22Rv1 (cell line): ENCODE results near the gene RFTN1.

Experiments used
- H3K27ac ChIP-seq: fragments of 450-650 bp; 2 replicates; pipeline ENCODE4 v1.5.1; 2017
- CTCF ChIP-seq: fragments of 450-650 bp; IDR thresholded peaks from 2 replicates; pipeline ENCODE4 v1.5.1; 2017; ENCODE audit warnings: mild to moderate bottlenecking
- ZFX ChIP-seq: fragments of 450-650 bp; IDR thresholded peaks from 2 replicates; pipeline ENCODE4 v1.6.1; 2017; ENCODE audit warnings: antibody characterized with exemption, borderline replicate concordance

The RFTN1 gene

GRCh38 chr3:16289144-16289889 lies 224.2 kb downstream of the RFTN1 start:
- H3K27ac ChIP-seq: no peak overlapping the region

DNA sequence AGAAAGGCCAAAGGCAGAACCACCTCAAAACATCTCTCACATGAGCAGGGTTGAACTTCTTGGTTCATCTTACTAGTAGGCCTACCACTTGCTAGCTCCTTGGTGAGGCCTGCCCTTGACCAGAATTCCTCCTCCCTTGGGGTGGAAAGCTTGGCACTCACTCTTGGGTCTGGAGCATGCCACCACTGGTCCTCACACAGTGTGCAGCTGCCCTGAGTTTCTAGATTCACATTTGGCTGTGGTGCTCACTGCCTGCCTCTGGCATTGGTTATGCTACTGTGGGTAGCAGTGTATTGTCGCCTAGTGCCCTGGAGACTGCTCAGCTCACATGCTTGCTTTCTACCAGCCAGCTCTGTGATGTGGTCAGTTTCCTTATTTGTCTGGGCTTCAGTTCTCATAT lies 224.8 kb downstream of the RFTN1 start:
- no peak for TF ChIP-seq ZFX
- no peak for TF ChIP-seq CTCF
- H3K27ac ChIP-seq: no peak overlapping the region

More at GRCh38 chr3:16289144-16289889, 224.2 kb downstream of the RFTN1 start:
- TF ChIP-seq CTCF: no peak
- no peak for TF ChIP-seq ZFX

- H3K27ac ChIP-seq: no peak overlapping the region
- TF ChIP-seq ZFX (no peak), CTCF (no peak)
Observed at GRCh38 chr3:16286751-16287543, 226.6 kb downstream of the RFTN1 start.

DNA sequence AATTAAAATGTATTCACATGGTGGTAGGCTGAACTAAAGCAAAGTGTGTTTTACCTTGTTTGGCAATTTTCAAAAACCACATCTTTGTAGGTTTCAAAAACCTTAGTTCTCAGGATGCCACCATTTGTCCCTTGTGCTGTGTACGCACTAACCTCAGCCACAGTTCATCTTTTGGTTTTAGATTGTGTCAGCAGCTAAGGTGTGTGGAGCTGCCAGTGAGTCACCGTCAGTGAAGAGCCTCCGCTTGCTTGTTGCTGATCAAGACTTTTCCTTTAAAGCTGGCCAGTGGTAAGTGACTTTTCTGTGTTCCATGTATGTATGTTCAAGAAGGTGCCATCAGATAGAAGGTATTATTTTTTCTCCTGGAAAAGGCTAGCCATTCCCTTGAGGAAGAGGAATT lies 227.3 kb downstream of the RFTN1 start:
- TF ChIP-seq ZFX: no peak
- no peak for TF ChIP-seq CTCF

GRCh38 chr3:16284633-16285032 lies 228.9 kb downstream of the RFTN1 start:
- H3K27ac ChIP-seq: no peak overlapping the region
- TF ChIP-seq ZFX (no peak), CTCF (no peak)

More for the DNA sequence above, 227.3 kb downstream of the RFTN1 start:
- H3K27ac ChIP-seq: no peak overlapping the region

- TF ChIP-seq CTCF: no peak
- TF ChIP-seq ZFX: no peak
Observed at GRCh38 chr3:16280671-16281070, 232.8 kb downstream of the RFTN1 start.

More at GRCh38 chr3:16280671-16281070, 232.8 kb downstream of the RFTN1 start:
- no peak overlapping the region for H3K27ac ChIP-seq
